KMS-11 (cell line): ENCODE data around the gene GALNTL6.
A peak's percentile ranks its signal among the peaks of the same experiment; 100 is the strongest.
"Not testable (repeated sequence)": the region's sequence is repeated elsewhere in the genome, so short reads cannot be mapped to it uniquely, and the experiment has no call there.

Source experiments
- H2AFZ ChIP-seq: fragments of 200-600 bp; sonication (generic); 2 replicates; pipeline ENCODE4 v1.6.1; 2016; ENCODE audit warnings: antibody characterized with exemption, mixed run types, low read depth
- H3K27ac ChIP-seq: fragments of 200-600 bp; sonication (generic); 2 replicates; pipeline ENCODE4 v1.6.1; 2016; ENCODE audit warnings: mild to moderate bottlenecking, mixed run types
- H3K27me3 ChIP-seq: fragments of 200-600 bp; sonication (generic); 2 replicates; pipeline ENCODE4 v1.6.1; 2017; ENCODE audit warnings: mild to moderate bottlenecking, low read depth, mixed run types, moderate library complexity; ENCODE audit not compliant: insufficient read depth
- H3K36me3 ChIP-seq: fragments of 200-600 bp; sonication (generic); 2 replicates; pipeline ENCODE4 v1.6.1; 2017; ENCODE audit warnings: mild to moderate bottlenecking, mixed run types; ENCODE audit not compliant: insufficient read depth
- H3K4me1 ChIP-seq: fragments of 200-600 bp; sonication (generic); 2 replicates; pipeline ENCODE4 v1.6.1; 2016; ENCODE audit warnings: mild to moderate bottlenecking, low read depth, mixed run types; ENCODE audit not compliant: poor library complexity, severe bottlenecking
- H3K4me2 ChIP-seq: fragments of 200-600 bp; sonication (generic); 2 replicates; pipeline ENCODE4 v1.7.0; 2016; ENCODE audit warnings: mild to moderate bottlenecking, mixed run types
- H3K4me3 ChIP-seq: fragments of 200-600 bp; sonication (generic); IDR thresholded peaks from 2 replicates; pipeline ENCODE4 v1.6.1; 2017; ENCODE audit warnings: low read depth, low read length, mixed read lengths; ENCODE audit not compliant: insufficient read depth
- H3K79me2 ChIP-seq: fragments of 200-600 bp; sonication (generic); 2 replicates; pipeline ENCODE4 v1.6.1; 2016; ENCODE audit warnings: low read depth, mixed run types; ENCODE audit not compliant: insufficient read depth
- H3K9ac ChIP-seq: fragments of 200-600 bp; sonication (generic); 2 replicates; pipeline ENCODE4 v1.6.1; 2016; ENCODE audit warnings: mild to moderate bottlenecking, mixed run types
- H4K20me1 ChIP-seq: fragments of 200-600 bp; sonication (generic); 2 replicates; pipeline ENCODE4 v1.6.1; 2016; ENCODE audit warnings: mild to moderate bottlenecking, mixed run types; ENCODE audit not compliant: insufficient read depth
- CTCF ChIP-seq: fragments of 200-600 bp; sonication (generic); conservative IDR thresholded peaks from 2 replicates; pipeline ENCODE4 v1.6.1; 2017; ENCODE audit warnings: low read depth, mild to moderate bottlenecking, antibody characterized with exemption, low read length, moderate library complexity, mixed read lengths

Gene GALNTL6

DNA sequence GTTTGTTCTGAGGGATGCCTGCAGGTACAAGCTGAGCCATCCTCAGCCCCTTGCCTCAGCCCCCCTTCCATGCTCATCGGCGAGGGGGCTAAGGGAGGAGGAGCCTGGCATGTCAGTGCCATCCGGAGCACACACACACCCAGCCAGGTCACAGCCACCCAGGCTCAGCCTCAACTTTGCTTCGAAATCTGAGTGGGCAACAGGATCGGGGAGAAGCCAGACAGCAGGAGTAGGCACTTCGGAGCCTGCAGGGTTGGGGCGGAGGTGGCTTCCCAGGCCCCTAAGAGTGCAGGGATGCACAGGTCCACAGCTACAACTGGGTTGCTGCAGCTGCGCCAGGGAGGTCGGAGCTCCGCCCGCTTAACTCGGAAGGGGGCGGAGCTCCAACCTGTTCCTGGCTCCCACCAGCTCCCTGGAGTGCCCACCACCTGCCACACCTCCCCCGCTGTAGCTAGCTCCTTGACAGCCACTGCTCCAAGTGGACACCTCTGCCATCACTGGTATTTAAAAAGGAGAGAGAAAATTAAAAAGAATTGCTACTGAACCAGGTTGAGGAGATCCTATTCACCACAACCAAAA, 1162.5 kb downstream of the GALNTL6 start:
- Histone ChIP-seq H2AFZ (no peak overlapping the region), H3K4me2 (peak overlapping the region; percentile 19), H3K36me3 (no peaks in the 10 kb centered on the region), H3K4me1 (peaks cover 26% of the 10 kb centered on the region), H3K4me3 (no peak overlapping the region), H3K79me2 (no peaks in the 10 kb centered on the region), H3K27me3 (no peaks in the 10 kb centered on the region), H4K20me1 (no peaks in the 10 kb centered on the region), H3K27ac (no peak overlapping the region), H3K9ac (no peak overlapping the region)
- no peak for TF ChIP-seq CTCF

DNA sequence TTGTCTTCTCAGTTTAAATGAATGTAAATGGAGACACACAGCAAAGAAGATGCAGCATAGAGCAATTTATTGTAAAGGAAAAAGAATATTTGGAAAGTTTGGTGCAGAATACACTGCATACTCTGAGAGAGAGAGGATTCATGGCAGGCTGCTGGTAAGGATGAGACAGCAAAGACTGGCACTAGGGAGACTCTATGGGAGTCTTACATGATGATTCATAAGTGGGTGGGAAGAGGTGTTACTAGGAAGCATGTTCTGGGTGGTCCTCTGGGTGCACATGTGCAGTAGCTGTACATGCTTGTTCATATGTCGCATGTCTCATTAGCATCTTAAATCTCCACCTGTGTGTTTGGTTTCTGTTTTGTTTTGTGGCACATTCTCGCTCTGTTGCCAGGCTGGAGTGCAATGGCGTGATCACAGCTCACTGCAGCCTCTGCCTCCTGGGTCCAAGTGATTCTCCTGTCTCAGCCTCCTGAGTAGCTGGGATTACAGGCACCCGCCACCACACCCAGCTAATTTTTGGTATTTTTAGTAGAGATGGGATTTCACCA, 1164.4 kb downstream of the GALNTL6 start:
- not testable (repeated sequence) for H4K20me1 ChIP-seq, H3K79me2 ChIP-seq, H3K27me3 ChIP-seq, H3K9ac ChIP-seq, H3K27ac ChIP-seq, H3K36me3 ChIP-seq, H2AFZ ChIP-seq, H3K4me3 ChIP-seq
- H3K4me2 ChIP-seq = peak overlapping the region; percentile 19; the same call in 1 of the 2 replicates
- peaks cover 38% of the 10 kb centered on the region for H3K4me1 ChIP-seq

GRCh38 chr4:172978848-172979247, 1165.6 kb downstream of the GALNTL6 start:
- Histone ChIP-seq H3K4me2 (no peak overlapping the region), H3K4me3 (no peak overlapping the region), H3K36me3 (no peaks in the 10 kb centered on the region), H4K20me1 (no peaks in the 10 kb centered on the region), H3K27ac (no peak overlapping the region), H3K27me3 (no peaks in the 10 kb centered on the region), H2AFZ (no peak overlapping the region), H3K9ac (no peak overlapping the region), H3K79me2 (no peaks in the 10 kb centered on the region), H3K4me1 (peaks cover 51% of the 10 kb centered on the region)
- TF ChIP-seq CTCF = no peak

- TF ChIP-seq CTCF = no peak
- peaks cover 56% of the 10 kb centered on the region for H3K4me1 ChIP-seq
- no peak overlapping the region for H3K27ac ChIP-seq
Observed at GRCh38 chr4:172979332-172979731, 1166.1 kb downstream of the GALNTL6 start.

DNA sequence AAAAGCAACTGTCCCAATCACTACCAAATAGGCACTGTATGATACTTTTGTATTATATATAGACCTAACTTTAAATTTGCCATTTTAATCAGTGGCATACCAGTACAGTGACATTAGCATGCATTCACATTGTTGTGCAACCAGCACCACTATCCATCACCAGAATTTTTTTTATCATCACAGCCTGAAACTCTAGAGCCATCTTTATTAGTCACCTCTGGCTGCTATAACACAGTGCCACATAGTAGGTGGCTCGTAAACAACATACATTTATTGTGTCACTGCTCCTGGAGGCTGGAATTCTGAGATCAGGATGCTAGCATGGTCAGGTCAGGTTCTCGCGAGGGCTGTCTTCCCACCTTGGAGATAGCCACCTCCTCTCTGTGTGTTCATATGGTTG, 1167.0 kb downstream of the GALNTL6 start:
- Histone ChIP-seq H3K27ac (no peak overlapping the region), H3K9ac (no peak overlapping the region), H3K4me1 (peaks cover 65% of the 10 kb centered on the region), H3K79me2 (no peaks in the 10 kb centered on the region), H2AFZ (no peak overlapping the region), H3K27me3 (no peaks in the 10 kb centered on the region), H3K4me2 (no peak overlapping the region), H4K20me1 (no peaks in the 10 kb centered on the region), H3K36me3 (no peaks in the 10 kb centered on the region), H3K4me3 (no peak overlapping the region)
- TF ChIP-seq CTCF = no peak

More at GRCh38 chr4:172979332-172979731, 1166.1 kb downstream of the GALNTL6 start:
- no peaks in the 10 kb centered on the region for H3K27me3 ChIP-seq
- no peaks in the 10 kb centered on the region for H3K36me3 ChIP-seq
- no peaks in the 10 kb centered on the region for H3K79me2 ChIP-seq
- no peak overlapping the region for H3K4me3 ChIP-seq
- no peak overlapping the region for H3K4me2 ChIP-seq
- H3K9ac ChIP-seq = no peak overlapping the region
- H4K20me1 ChIP-seq = no peaks in the 10 kb centered on the region
- no peak overlapping the region for H2AFZ ChIP-seq
